Measurements from ENCODE around the gene RPRM.
"Not testable (repeated sequence)": the region's sequence is repeated elsewhere in the genome, so short reads cannot be mapped to it uniquely, and the experiment has no call there.

Gene RPRM

DNA sequence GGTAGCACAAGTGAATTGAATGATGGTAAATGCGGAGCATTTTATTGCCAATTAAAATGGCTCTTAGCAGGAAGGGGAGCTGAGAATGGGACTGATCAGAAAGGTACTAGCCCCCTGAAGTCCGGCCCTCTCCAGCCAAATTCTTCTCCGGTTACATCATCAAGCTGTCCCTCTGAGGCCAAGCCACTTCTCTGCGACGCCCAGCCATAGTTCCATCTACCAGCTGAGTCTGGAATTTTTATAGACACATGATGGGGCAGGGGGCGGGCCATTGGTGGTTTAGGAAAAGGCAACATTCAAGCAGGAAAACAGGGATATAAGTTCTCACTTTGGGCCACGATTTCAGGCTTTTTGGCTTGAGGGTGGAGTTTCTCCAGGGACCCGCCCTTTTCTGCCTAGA is 22.7 kb downstream of the RPRM start:
- DNase-seq (ENCODE audit: low read depth) = no peak

DNA sequence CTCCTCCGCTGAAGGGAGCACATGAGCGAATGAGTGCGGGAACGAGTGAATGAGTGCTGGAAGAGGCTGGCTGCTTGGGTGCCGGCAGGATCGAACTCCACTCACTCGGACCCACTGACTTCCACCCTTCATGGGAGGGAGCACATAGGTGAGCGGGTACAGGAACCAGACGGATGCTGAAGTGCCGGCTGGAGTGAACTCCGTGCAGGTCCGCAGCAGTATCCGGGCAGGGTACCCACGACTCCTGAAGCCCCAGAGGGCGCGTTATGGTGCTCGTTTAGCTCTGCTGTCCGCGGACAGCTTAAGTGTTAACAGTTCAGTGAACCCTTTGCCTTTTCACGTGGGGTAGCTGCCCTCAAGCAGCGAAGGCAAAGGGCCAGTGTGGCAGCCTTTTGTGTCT is 23.2 kb downstream of the RPRM start:
- no peak for DNase-seq (ENCODE audit: low read depth)

DNA sequence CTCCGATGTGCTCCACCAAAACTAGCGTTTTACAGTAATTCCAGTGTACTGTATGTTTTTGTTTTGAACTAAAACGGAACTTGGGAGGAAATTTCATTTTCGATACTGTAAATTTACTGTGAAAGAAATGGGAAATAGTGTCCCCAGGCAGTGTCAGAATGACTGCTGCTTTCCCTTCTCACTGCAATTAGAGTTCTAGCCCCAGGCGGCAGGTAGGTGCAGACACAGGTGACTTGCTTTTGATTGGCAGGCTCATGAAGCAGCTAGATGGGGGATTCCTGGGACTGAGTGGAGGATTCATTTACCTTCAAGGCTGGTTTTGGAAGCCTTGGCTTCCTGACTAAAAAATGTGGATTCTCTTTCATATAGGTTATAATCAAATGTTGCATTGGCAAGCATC is 27.0 kb downstream of the RPRM start:
- no peak for DNase-seq (ENCODE audit: low read depth)

DNA sequence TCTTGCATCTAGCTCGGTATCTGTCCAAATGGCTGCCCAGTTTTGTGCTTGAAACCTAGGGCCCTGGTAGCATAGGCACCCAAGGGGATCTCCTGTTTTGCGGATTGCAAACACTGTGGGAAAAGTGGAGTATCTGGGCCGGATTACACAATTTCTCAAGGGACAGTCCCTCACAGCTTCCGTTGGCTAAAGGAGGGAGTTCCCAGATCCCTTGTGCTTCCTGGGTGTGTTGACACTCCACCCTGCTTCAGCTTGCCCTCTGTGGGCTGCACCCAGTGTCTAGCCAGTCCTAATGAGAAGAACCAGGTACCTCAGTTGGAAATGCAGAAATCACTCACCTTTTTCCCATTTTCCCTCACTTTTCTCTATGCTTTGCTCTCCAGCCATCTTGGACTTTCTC is 35.5 kb downstream of the RPRM start:
- no peak for DNase-seq (ENCODE audit: low read depth)

DNA sequence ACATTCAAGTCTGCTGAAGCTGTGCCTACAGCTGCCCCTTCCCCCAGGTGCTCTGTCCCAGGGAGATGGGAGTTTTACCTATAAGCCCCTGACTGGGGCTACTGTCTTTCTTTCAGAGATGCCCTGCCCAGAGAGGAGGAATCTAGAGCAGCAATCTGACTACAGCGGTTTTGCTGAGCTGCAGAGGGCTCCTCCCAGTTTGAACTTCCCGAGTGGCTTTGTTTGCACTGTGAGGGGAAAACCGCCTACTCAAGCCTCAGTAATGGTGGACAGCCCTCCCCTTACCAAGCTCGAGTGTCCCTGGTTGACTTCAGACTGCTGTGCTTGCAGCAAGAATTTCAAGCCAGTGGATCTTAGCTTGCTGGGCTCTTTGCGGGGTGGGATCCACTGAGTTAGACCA is 35.9 kb downstream of the RPRM start:
- DNase-seq (ENCODE audit: low read depth) = not testable (repeated sequence)

DNA sequence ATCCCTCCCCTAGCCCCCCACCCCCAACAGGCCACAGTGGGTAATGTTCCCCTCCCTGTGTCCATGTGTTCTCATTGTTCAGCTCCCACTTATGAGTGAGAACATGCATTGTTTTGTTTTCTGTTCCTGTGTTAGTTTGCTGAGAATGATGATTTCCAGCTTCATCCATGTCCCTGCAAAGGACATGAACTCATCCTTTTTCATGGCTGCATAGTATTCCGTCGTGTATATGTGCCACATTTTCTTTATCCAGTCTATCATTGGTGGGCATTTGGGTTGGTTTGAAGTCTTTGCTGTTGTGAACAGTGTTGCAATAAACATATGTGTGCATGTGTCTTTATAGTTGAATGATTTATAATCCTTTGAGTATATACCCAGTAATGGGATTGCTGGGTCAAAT is 38.5 kb downstream of the RPRM start:
- not testable (repeated sequence) for DNase-seq (ENCODE audit: low read depth)

DNA sequence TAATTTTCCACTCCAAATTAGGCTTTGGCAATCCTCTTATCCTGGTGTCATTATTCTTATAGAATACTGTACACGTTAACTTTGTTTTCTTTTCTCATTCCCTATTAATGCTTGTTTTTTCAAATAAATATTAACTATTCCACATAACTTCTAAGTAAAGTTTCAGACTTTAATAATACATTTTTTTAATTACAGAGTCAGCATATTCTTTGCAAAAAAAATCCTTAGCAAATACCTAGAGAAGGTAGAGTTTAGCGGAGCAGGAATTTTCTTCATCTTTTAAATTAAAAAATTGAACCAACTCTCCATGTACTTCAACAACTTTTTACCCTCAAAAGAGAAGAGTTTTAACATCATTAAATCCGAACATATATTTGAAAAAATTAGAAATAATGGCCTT is 45.2 kb downstream of the RPRM start:
- DNase-seq (ENCODE audit: low read depth) = no peak

DNA sequence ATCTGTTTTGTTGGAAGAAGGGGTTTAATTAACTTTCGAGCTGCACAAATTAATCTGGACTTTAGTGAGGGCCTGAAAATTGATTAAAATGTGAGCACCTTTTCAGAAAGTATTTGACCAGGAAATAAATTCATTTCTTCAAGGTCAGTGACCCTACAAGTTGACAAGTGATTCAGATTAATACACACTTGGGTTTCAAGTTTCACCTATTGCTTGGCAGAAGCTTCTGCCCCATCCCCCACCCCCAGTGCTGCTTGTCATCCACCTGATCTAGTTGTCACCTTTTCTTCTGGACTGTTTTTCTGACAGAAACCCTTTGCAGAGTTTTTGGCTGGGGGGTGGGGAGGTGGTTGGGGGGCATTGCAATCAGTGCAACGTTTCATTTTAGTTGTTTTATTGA is 46.2 kb downstream of the RPRM start:
- DNase-seq (ENCODE audit: low read depth) = no peak

DNA sequence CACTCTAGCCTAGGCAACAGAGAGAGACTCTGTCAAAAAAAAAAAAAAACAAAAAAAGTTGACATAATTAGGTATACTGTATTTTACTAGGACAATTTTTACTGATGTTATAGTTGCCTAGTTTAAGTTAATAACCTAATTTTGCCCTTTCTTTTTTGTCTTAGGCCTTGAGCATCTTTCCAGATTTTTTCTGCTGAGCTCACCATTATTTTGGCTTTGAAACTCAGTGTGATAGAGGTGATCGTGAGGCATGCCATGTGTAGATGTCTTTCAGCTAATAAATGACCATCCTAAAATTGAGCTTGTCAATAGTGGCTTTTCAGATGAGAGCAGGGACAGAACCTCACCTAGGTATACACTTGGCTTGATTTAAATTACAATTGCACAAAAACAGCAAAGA is 47.4 kb downstream of the RPRM start:
- DNase-seq (ENCODE audit: low read depth) = no peak
